HepG2 (cell line): ENCODE measurements around the gene UNC5A. TPM values are rescaled to one million over a fixed set of nuclear protein-coding genes. Genes with fewer than 3 reads are reported as not detected.

Experiments used
- CREB3 ChIP-seq: sonication (generic); formaldehyde crosslinking; IDR thresholded peaks from 2 replicates; pipeline ENCODE4 v1.5.0; 2020; ENCODE audit warnings: missing genetic modification reagents
- CTCF ChIP-seq: sonication (generic); formaldehyde crosslinking; IDR thresholded peaks from 2 replicates; pipeline ENCODE4 v1.5.0; 2020; ENCODE audit warnings: mild to moderate bottlenecking, missing genetic modification reagents, moderate library complexity
- EP300 ChIP-seq, 3 experiments: sonication (generic) in 1 of 3; formaldehyde crosslinking in 1 of 3; IDR thresholded peaks; 2 replicates each; pipeline versions ENCODE4 v1.5.1 to v1.6.1; 2011 to 2020; ENCODE audit warnings: low read depth in 2 of 3, low read length in 2 of 3, borderline replicate concordance in 1 of 3, improper control_type of control experiment in 1 of 3, mild to moderate bottlenecking in 1 of 3, missing genetic modification reagents in 1 of 3, moderate library complexity in 1 of 3
- GABPB1 ChIP-seq: IDR thresholded peaks from 2 replicates; pipeline ENCODE4 v1.6.1; 2016; ENCODE audit warnings: mild to moderate bottlenecking, missing genetic modification reagents, moderate library complexity, missing compliant biosample characterization
- KAT8 ChIP-seq: IDR thresholded peaks from 2 replicates; pipeline ENCODE4 v1.6.1; 2016; ENCODE audit warnings: missing genetic modification reagents, missing compliant biosample characterization
- PCBP1 ChIP-seq: fragments of 200-400 bp; formaldehyde crosslinking; IDR thresholded peaks from 2 replicates; pipeline ENCODE4 v1.6.1; 2017; ENCODE audit warnings: mild to moderate bottlenecking, low read depth, low read length, borderline replicate concordance
- SOX6 ChIP-seq, 2 experiments: fragments of 450-650 bp in 1 of 2; sonication (generic) in 1 of 2; formaldehyde crosslinking in 1 of 2; IDR thresholded peaks; 2 replicates each; pipeline versions ENCODE4 v1.4.0 to v1.6.1; 2017 to 2020; ENCODE audit warnings: antibody characterized with exemption in 1 of 2, mild to moderate bottlenecking in 1 of 2, missing genetic modification reagents in 1 of 2
- STAG1 ChIP-seq: sonication (generic); formaldehyde crosslinking; IDR thresholded peaks from 2 replicates; pipeline ENCODE4 v1.4.0; 2020; ENCODE audit warnings: missing genetic modification reagents
- YY1 ChIP-seq: IDR thresholded peaks from 2 replicates; pipeline ENCODE4 v1.6.1; 2011; ENCODE audit warnings: low read length, low read depth, moderate library complexity, mild to moderate bottlenecking; ENCODE audit not compliant: insufficient read depth, insufficient replicate concordance
- ZBTB40 ChIP-seq, 2 experiments: fragments of 450-650 bp in 1 of 2; sonication (generic) in 1 of 2; formaldehyde crosslinking in 1 of 2; IDR thresholded peaks; 2 replicates each; pipeline versions ENCODE4 v1.6.1 to v1.8.0; 2016 to 2022; ENCODE audit warnings: antibody characterized with exemption in 1 of 2, mild to moderate bottlenecking in 1 of 2, missing genetic modification reagents in 1 of 2
- ZNF543 ChIP-seq: sonication (generic); formaldehyde crosslinking; IDR thresholded peaks from 2 replicates; pipeline ENCODE4 v1.4.0; 2020; ENCODE audit warnings: mild to moderate bottlenecking, missing genetic modification reagents
- ZNF547 ChIP-seq: sonication (generic); formaldehyde crosslinking; IDR thresholded peaks from 2 replicates; pipeline ENCODE4 v1.5.1; 2020; ENCODE audit warnings: mild to moderate bottlenecking, missing genetic modification reagents
- ZNF768 ChIP-seq: sonication (generic); formaldehyde crosslinking; IDR thresholded peaks from 2 replicates; pipeline ENCODE4 v1.4.0; 2020; ENCODE audit warnings: missing genetic modification reagents
- ZNF777 ChIP-seq: sonication (generic); formaldehyde crosslinking; IDR thresholded peaks from 2 replicates; pipeline ENCODE4 v1.4.0; 2020; ENCODE audit warnings: missing genetic modification reagents
- ZNF784 ChIP-seq: sonication (generic); formaldehyde crosslinking; IDR thresholded peaks from 2 replicates; pipeline ENCODE4 v1.5.1; 2020; ENCODE audit warnings: missing genetic modification reagents, mild to moderate bottlenecking, borderline replicate concordance
- polyA plus RNA-seq, 8 experiments: library from polyadenylated mRNA; depleted of rRNA in 3 of 8; stranded (reverse) in 7 of 8; unstranded in 1 of 8; fragments of >200 nt; fragmentation: Illumina TruSeq in 4 of 8; extraction: Trizol in 4 of 8; gene quantifications; 2 replicates each; pipeline versions ENCODE4 v1.2.1 to v1.2.3, GENCODE V29; 2011 to 2016; ENCODE audit warnings: low read depth in 4 of 8, missing spikeins in 1 of 8, mixed read lengths in 1 of 8; ENCODE audit not compliant: insufficient read depth in 1 of 8
- total RNA-seq, 5 experiments: library from RNA; depleted of rRNA; stranded (reverse); fragments of >200 nt; fragmentation: Illumina TruSeq; extraction: Trizol; gene quantifications; 2 replicates each; pipeline ENCODE4 v1.2.3, GENCODE V29; 2016; ENCODE audit warnings: low read depth in 1 of 5

Gene UNC5A
- total and polyA plus RNA-seq, 2 of the 13 experiments (the other 11 are each of a cell fraction or from before 2014, with no cell fraction given), result not detected

GRCh38 chr5:176817841-176818377, 7.5 kb downstream of the UNC5A start (continued):
- TF ChIP-seq CTCF (CRISPR knock-in tag) (peak; percentile 58), ZNF543 (0 out of 2 replicates have a peak, but pooled peaks have one; percentile 25), PCBP1 (no peak), STAG1 (peak; percentile 17; the same call in 1 of the 2 replicates), ZNF768 (CRISPR knock-in tag) (0 out of 2 replicates have a peak, but pooled peaks have one; percentile 9), ZNF777 (CRISPR knock-in tag) (peak; percentile 93), KAT8 (no peak), ZBTB40 (IDR thresholded peaks at IDR 0.05) (no peak), ZBTB40 (CRISPR knock-in tag; IDR thresholded peaks at IDR 0.05) (0 out of 2 replicates have a peak, but pooled peaks have one; percentile 26), SOX6 (IDR thresholded peaks at IDR 0.05) (no peak), SOX6 (CRISPR knock-in tag; IDR thresholded peaks at IDR 0.05) (0 out of 2 replicates have a peak, but pooled peaks have one; percentile 16), ZNF784 (CRISPR knock-in tag) (0 out of 2 replicates have a peak, but pooled peaks have one; percentile 19), EP300 (IDR thresholded peaks at IDR 0.05; ENCODE audit: low read depth in 2 of 2, low read length in 2 of 2) (no peak), EP300 (CRISPR knock-in tag; IDR thresholded peaks at IDR 0.05; ENCODE audit: borderline replicate concordance) (no peak), YY1 (peak; percentile 16), ZNF547 (0 out of 2 replicates have a peak, but pooled peaks have one; percentile 42), GABPB1 (CRISPR knock-in tag) (peak; percentile 15; the same call in 1 of the 2 replicates), CREB3 (CRISPR knock-in tag) (no peak)
